Measurements from ENCODE around the gene LRRC4.
A peak's percentile ranks its signal among the peaks of the same experiment; 100 is the strongest.

The LRRC4 gene

GRCh38 chr7:128021366-128021765 lies 9.9 kb downstream of the LRRC4 start (continued):
- TF ChIP-seq, protein P1, sequence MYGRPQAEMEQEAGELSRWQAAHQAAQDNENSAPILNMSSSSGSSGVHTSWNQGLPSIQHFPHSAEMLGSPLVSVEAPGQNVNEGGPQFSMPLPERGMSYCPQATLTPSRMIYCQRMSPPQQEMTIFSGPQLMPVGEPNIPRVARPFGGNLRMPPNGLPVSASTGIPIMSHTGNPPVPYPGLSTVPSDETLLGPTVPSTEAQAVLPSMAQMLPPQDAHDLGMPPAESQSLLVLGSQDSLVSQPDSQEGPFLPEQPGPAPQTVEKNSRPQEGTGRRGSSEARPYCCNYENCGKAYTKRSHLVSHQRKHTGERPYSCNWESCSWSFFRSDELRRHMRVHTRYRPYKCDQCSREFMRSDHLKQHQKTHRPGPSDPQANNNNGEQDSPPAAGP (tag by site-specific recombination; IDR thresholded peaks at IDR 0.05): no peak
- TF ChIP-seq ZNF24 (tag by site-specific recombination; IDR thresholded peaks at IDR 0.05) (no peak), ZNF660 (tag by site-specific recombination; IDR thresholded peaks at IDR 0.05) (no peak), ZNF138 (tag by site-specific recombination; IDR thresholded peaks at IDR 0.05; ENCODE audit: borderline replicate concordance) (no peak), ZNF202 (tag by site-specific recombination; IDR thresholded peaks at IDR 0.05; ENCODE audit: borderline replicate concordance) (no peak), PBX3 (CRISPR knock-in tag; IDR thresholded peaks at IDR 0.05) (no peak), ZNF211 (tag by site-specific recombination; IDR thresholded peaks at IDR 0.05; ENCODE audit: low read depth) (no peak), ZSCAN18 (tag by site-specific recombination; IDR thresholded peaks at IDR 0.05) (no peak), ZNF785 (tag by site-specific recombination; IDR thresholded peaks at IDR 0.05) (no peak)

DNA sequence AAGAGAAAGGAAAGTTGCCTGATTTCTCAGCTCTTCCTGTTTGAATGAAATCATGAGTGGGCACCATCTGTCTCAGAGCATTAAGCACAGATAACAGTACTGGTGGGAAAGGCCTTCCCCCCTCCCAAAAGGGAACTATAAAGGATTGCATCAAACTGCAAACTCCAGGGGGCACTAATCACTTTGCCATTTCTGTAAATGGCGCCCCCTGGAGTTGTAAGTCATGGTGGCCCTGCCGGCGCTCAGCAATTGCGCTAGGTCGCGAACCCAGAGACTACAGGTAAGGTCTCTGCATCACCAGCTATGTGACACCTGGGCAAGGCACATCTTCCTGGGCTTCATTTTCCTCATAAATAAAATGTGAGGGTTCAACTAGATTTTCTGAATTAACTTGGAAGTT lies 11.1 kb downstream of the LRRC4 start:
- Histone ChIP-seq H3K4me1 (ENCODE audit: control insufficient read depth, insufficient read depth, low read length) (no peaks in the 10 kb centered on the region), H3K4me3 (ENCODE audit: low read depth, low read length) (no peak overlapping the region), H3K9me3 (ENCODE audit: control insufficient read depth, insufficient read depth, low read depth, low read length) (no peaks in the 10 kb centered on the region), H3K36me3 (ENCODE audit: control insufficient read depth in 2 of 2, insufficient read depth in 1 of 2, low read length in 2 of 2) (peaks cover 0 to 5% of the 10 kb centered on the region in 2 experiments; a peak in 1 of 3 replicates), H3K27ac (ENCODE audit: extremely low read depth, low read depth, low read length) (no peak overlapping the region)
- ChIA-PET POLR2A (no interaction called here), CTCF (interaction anchor here (0.6 to 1.4 kb wide), 7 partner anchors 10 to 352 kb away, joined by 3 to 5 read pairs (median 4); no protein-coding TSS in a partner anchor)
- TF ChIP-seq ZNF473 (tag by site-specific recombination; IDR thresholded peaks at IDR 0.05) (no peak), ZNF19 (tag by site-specific recombination; IDR thresholded peaks at IDR 0.05; ENCODE audit: low read depth) (no peak), ZNF341 (tag by site-specific recombination; IDR thresholded peaks at IDR 0.05; ENCODE audit: low read depth) (no peak), ZNF394 (tag by site-specific recombination; IDR thresholded peaks at IDR 0.05; ENCODE audit: borderline replicate concordance) (no peak), PRDM4 (tag by site-specific recombination; IDR thresholded peaks at IDR 0.05) (no peak)
- TF ChIP-seq, protein P2, sequence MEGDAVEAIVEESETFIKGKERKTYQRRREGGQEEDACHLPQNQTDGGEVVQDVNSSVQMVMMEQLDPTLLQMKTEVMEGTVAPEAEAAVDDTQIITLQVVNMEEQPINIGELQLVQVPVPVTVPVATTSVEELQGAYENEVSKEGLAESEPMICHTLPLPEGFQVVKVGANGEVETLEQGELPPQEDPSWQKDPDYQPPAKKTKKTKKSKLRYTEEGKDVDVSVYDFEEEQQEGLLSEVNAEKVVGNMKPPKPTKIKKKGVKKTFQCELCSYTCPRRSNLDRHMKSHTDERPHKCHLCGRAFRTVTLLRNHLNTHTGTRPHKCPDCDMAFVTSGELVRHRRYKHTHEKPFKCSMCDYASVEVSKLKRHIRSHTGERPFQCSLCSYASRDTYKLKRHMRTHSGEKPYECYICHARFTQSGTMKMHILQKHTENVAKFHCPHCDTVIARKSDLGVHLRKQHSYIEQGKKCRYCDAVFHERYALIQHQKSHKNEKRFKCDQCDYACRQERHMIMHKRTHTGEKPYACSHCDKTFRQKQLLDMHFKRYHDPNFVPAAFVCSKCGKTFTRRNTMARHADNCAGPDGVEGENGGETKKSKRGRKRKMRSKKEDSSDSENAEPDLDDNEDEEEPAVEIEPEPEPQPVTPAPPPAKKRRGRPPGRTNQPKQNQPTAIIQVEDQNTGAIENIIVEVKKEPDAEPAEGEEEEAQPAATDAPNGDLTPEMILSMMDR (tag by site-specific recombination; IDR thresholded peaks at IDR 0.05): peak; percentile 28; the same call in 1 of the 2 replicates

- ChIA-PET CTCF (interaction anchor here (0.6 to 2.2 kb wide), 7 partner anchors 11 to 311 kb away, joined by 3 to 6 read pairs (median 4); no protein-coding TSS in a partner anchor), POLR2A (no interaction called here)
- no peaks in the 10 kb centered on the region for H3K4me1 ChIP-seq (ENCODE audit: control insufficient read depth, insufficient read depth, low read length)
- no peak overlapping the region for H3K4me3 ChIP-seq (ENCODE audit: low read depth, low read length)
- peaks cover 0 to 5% of the 10 kb centered on the region in 2 experiments; a peak in 1 of 3 replicates for H3K36me3 ChIP-seq (ENCODE audit: control insufficient read depth in 2 of 2, insufficient read depth in 1 of 2, low read length in 2 of 2)
- H3K27ac ChIP-seq (ENCODE audit: extremely low read depth, low read depth, low read length): no peak overlapping the region
- H3K9me3 ChIP-seq (ENCODE audit: control insufficient read depth, insufficient read depth, low read depth, low read length): no peaks in the 10 kb centered on the region
- no peak for TF ChIP-seq ZNF274 (IDR thresholded peaks at IDR 0.05; ENCODE audit: low read length)
- no peak for TF ChIP-seq ZNF274 (tag by site-specific recombination; IDR thresholded peaks at IDR 0.05; ENCODE audit: borderline replicate concordance)
- no peak for TF ChIP-seq ZNF366 (tag by site-specific recombination; conservative IDR thresholded peaks at IDR 0.05)
- TF ChIP-seq ZNF792 (tag by site-specific recombination; IDR thresholded peaks at IDR 0.05): no peak
- no peak for TF ChIP-seq ZNF843 (tag by site-specific recombination; IDR thresholded peaks at IDR 0.05)
- no peak for TF ChIP-seq ZNF558 (tag by site-specific recombination; IDR thresholded peaks at IDR 0.05)
- no peak for TF ChIP-seq ZNF621 (tag by site-specific recombination; IDR thresholded peaks at IDR 0.05)
- TF ChIP-seq ZBTB20 (tag by site-specific recombination; IDR thresholded peaks at IDR 0.05): no peak
- no peak for TF ChIP-seq ZNF157 (tag by site-specific recombination; IDR thresholded peaks at IDR 0.05)
- no peak for TF ChIP-seq ZNF302 (tag by site-specific recombination; IDR thresholded peaks at IDR 0.05; ENCODE audit: low read depth)
- no peak for TF ChIP-seq ZNF785 (tag by site-specific recombination; IDR thresholded peaks at IDR 0.05)
- no peak for TF ChIP-seq ZNF10 (tag by site-specific recombination; IDR thresholded peaks at IDR 0.05)
- no peak for TF ChIP-seq ZNF501 (tag by site-specific recombination; IDR thresholded peaks at IDR 0.05)
- no peak for TF ChIP-seq ZSCAN23 (tag by site-specific recombination; IDR thresholded peaks at IDR 0.05)
These were observed 11.9 kb downstream of the LRRC4 start for GRCh38 chr7:128019288-128019687.

Data from HEK293 (cell line).